Measurements from ENCODE around the gene MRPL40.

The MRPL40 gene

GRCh38 chr22:19447330-19448075 is 15.2 kb downstream of the MRPL40 start, which contains the start of gene C22orf39:
Gene C22orf39 (minus strand): TSS chr22:19447711. CDS start chr22:19447688, 23 bp downstream.
- DNase-seq (ENCODE audit: extremely low spot score), result peak; percentile 97
- no peak for TF ChIP-seq SUZ12 (IDR thresholded peaks at IDR 0.05)
- peak; percentile 92 for TF ChIP-seq L3MBTL2 (conservative IDR thresholded peaks at IDR 0.05)
- peak; percentile 99 for TF ChIP-seq PKNOX1 (IDR thresholded peaks at IDR 0.05)
- TF ChIP-seq LEF1 (IDR thresholded peaks at IDR 0.05; ENCODE audit: borderline replicate concordance), result peak; percentile 63; the same call in 1 of the 2 replicates
- TF ChIP-seq SP1 (IDR thresholded peaks at IDR 0.05), result no peak
- TF ChIP-seq ARNT (IDR thresholded peaks at IDR 0.05), result no peak
- no peak for TF ChIP-seq ZNF384 (IDR thresholded peaks at IDR 0.05)
- TF ChIP-seq FOXK2 (IDR thresholded peaks at IDR 0.05), result no peak
- no peak for TF ChIP-seq HDGF (IDR thresholded peaks at IDR 0.05; ENCODE audit: borderline replicate concordance)
- TF ChIP-seq ELF4 (IDR thresholded peaks at IDR 0.05), result no peak
- TF ChIP-seq NFRKB (IDR thresholded peaks at IDR 0.05), result no peak
- ChIA-PET CTCF (no interaction called here), POLR2A (interaction anchor here (0.9 to 2.8 kb wide), 9 partner anchors 14 to 265 kb away, joined by 3 to 12 read pairs (median 4); partner anchors contain the start of genes CDC45 and HIRA)

- DNase-seq (ENCODE audit: extremely low spot score), result peak; percentile 83
- ChIA-PET CTCF (no interaction called here), POLR2A (interaction anchor here (1.2 to 2.8 kb wide), 6 partner anchors 14 to 39 kb away, joined by 4 to 12 read pairs (median 6); partner anchors contain the start of gene CDC45)
- TF ChIP-seq ELF4 (IDR thresholded peaks at IDR 0.05), result no peak
- no peak for TF ChIP-seq ARNT (IDR thresholded peaks at IDR 0.05)
- TF ChIP-seq LEF1 (IDR thresholded peaks at IDR 0.05; ENCODE audit: borderline replicate concordance), result no peak
- no peak for TF ChIP-seq ZNF384 (IDR thresholded peaks at IDR 0.05)
- no peak for TF ChIP-seq SUZ12 (IDR thresholded peaks at IDR 0.05)
- TF ChIP-seq TARDBP (IDR thresholded peaks at IDR 0.05), result no peak
- TF ChIP-seq FOXM1 (IDR thresholded peaks at IDR 0.05; ENCODE audit: borderline replicate concordance), result no peak
- no peak for TF ChIP-seq FOXK2 (IDR thresholded peaks at IDR 0.05)
- no peak for TF ChIP-seq PKNOX1 (IDR thresholded peaks at IDR 0.05)
- TF ChIP-seq FOXA1 (IDR thresholded peaks at IDR 0.05), result no peak
- TF ChIP-seq L3MBTL2 (conservative IDR thresholded peaks at IDR 0.05), result no peak; the same call in none of the 2 replicates
- TF ChIP-seq BHLHE40 (IDR thresholded peaks at IDR 0.05; ENCODE audit: borderline replicate concordance), result no peak
- no peak for TF ChIP-seq NFRKB (IDR thresholded peaks at IDR 0.05)
- TF ChIP-seq CTBP1 (IDR thresholded peaks at IDR 0.05; ENCODE audit: borderline replicate concordance), result no peak
- no peak for TF ChIP-seq SP1 (IDR thresholded peaks at IDR 0.05)
- TF ChIP-seq HDGF (IDR thresholded peaks at IDR 0.05; ENCODE audit: borderline replicate concordance), result no peak
Measured at GRCh38 chr22:19448076-19448607, 15.8 kb downstream of the MRPL40 start.

- no peak for TF ChIP-seq SUZ12 (IDR thresholded peaks at IDR 0.05)
- no peak for TF ChIP-seq ARNT (IDR thresholded peaks at IDR 0.05)
- no peak for TF ChIP-seq CTBP1 (IDR thresholded peaks at IDR 0.05; ENCODE audit: borderline replicate concordance)
- no peak for TF ChIP-seq BHLHE40 (IDR thresholded peaks at IDR 0.05; ENCODE audit: borderline replicate concordance)
- TF ChIP-seq ZNF384 (IDR thresholded peaks at IDR 0.05), result no peak
- TF ChIP-seq NFRKB (IDR thresholded peaks at IDR 0.05), result no peak
- TF ChIP-seq FOXM1 (IDR thresholded peaks at IDR 0.05; ENCODE audit: borderline replicate concordance), result no peak
- TF ChIP-seq ELF4 (IDR thresholded peaks at IDR 0.05), result no peak
- no peak for TF ChIP-seq TARDBP (IDR thresholded peaks at IDR 0.05)
- TF ChIP-seq LEF1 (IDR thresholded peaks at IDR 0.05; ENCODE audit: borderline replicate concordance), result no peak
- no peak for TF ChIP-seq PKNOX1 (IDR thresholded peaks at IDR 0.05)
- TF ChIP-seq FOXA1 (IDR thresholded peaks at IDR 0.05), result no peak
- peak; percentile 27 for DNase-seq (ENCODE audit: extremely low spot score)
- CTCF ChIA-PET, result no interaction called here
- POLR2A ChIA-PET, result interaction anchor here (0.7 to 2.8 kb wide), 4 partner anchors 15 to 32 kb away, joined by 3 to 11 read pairs (median 6); partner anchors contain the start of genes CDC45 and HIRA
Measured at GRCh38 chr22:19448739-19449421, 16.5 kb downstream of the MRPL40 start.

GRCh38 chr22:19449422-19449767 is 17.1 kb downstream of the MRPL40 start:
- TF ChIP-seq FOXA1 (IDR thresholded peaks at IDR 0.05), result no peak
- TF ChIP-seq L3MBTL2 (conservative IDR thresholded peaks at IDR 0.05), result no peak
- TF ChIP-seq FOXK2 (IDR thresholded peaks at IDR 0.05), result no peak
- TF ChIP-seq LEF1 (IDR thresholded peaks at IDR 0.05; ENCODE audit: borderline replicate concordance), result no peak
- no peak for TF ChIP-seq PKNOX1 (IDR thresholded peaks at IDR 0.05)
- no peak for TF ChIP-seq ARNT (IDR thresholded peaks at IDR 0.05)
- TF ChIP-seq CTBP1 (IDR thresholded peaks at IDR 0.05; ENCODE audit: borderline replicate concordance), result no peak
- no peak for TF ChIP-seq NFRKB (IDR thresholded peaks at IDR 0.05)
- no peak for TF ChIP-seq HDGF (IDR thresholded peaks at IDR 0.05; ENCODE audit: borderline replicate concordance)
- no peak for TF ChIP-seq FOXM1 (IDR thresholded peaks at IDR 0.05; ENCODE audit: borderline replicate concordance)
- TF ChIP-seq SP1 (IDR thresholded peaks at IDR 0.05), result no peak
- no peak for TF ChIP-seq BHLHE40 (IDR thresholded peaks at IDR 0.05; ENCODE audit: borderline replicate concordance)
- TF ChIP-seq ZNF384 (IDR thresholded peaks at IDR 0.05), result no peak
- TF ChIP-seq ELF4 (IDR thresholded peaks at IDR 0.05), result no peak
- no peak for TF ChIP-seq SUZ12 (IDR thresholded peaks at IDR 0.05)
- no peak for TF ChIP-seq TARDBP (IDR thresholded peaks at IDR 0.05)
- ChIA-PET POLR2A (interaction anchor here (2.1 kb wide), 1 partner anchor 18 kb away, joined by 6 read pairs; the partner anchor contains the start of gene HIRA), CTCF (no interaction called here)
- DNase-seq (ENCODE audit: extremely low spot score), result no peak

All from HEK293T (cell line).